NCI-H146 treated with DMSO at 0.1 percent for 48 hours (cell line): ENCODE measurements around the gene PIAS3.

Experiments used
- DNase-seq: peaks from one replicate; lab custom pipeline; 2025; ENCODE audit not compliant: unreplicated experiment; lab: John Stamatoyannopoulos, UW

Gene PIAS3

DNA sequence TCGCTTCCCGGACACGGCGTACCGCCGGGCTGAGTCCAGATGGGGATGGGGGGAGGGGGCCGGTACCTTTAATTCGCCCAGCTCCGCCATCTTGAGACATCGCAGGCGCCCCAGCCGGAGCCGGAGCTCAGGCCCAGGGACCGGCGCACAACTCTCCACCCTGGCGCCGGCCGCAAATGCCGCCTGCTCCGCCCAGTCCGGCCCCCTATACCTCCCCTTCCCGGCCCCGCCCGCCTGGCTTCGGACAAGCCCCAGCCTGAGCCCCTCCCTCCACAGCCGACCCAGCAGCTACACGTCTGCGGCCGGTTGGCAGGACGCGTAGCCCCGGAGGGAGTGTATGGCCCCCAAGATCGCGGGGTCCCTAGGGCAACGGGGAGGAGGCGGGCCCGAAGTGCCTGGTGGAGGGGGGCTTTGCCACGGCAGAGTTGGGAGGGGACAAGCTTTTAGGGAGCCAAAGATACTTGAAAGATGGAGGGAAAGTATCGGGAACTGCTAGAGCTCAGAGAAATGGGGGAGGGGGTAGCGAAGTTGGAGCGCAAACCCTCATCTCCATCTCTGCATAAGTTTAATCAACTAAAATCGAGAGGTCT lies at the start of gene PIAS3:
Gene PIAS3, minus strand, starts transcription at position 181 of the 590 bp plus-strand sequence. Its CDS starts 91 bp downstream, at position 90.
- peak; percentile 77 for DNase-seq

DNA sequence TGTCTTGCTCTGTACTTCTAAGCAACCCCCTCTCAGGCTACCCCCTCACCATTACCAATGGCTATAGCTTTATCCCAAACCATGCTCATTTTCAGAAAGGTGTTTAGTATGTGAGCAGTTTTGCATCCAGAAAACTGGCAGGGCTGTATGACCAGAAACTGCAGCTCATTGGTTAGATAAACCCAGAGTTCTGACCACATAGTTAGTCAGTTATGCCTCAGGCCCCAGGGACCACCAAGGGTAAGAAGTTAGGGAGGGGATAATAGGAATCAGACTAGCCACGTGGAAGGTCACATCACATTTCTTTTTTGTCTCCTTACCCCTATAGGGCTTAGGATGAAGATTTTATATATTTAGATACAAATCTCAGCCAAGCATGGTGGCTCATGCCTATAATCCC lies 49.8 kb upstream of the PIAS3 start:
- DNase-seq, result no peak

DNA sequence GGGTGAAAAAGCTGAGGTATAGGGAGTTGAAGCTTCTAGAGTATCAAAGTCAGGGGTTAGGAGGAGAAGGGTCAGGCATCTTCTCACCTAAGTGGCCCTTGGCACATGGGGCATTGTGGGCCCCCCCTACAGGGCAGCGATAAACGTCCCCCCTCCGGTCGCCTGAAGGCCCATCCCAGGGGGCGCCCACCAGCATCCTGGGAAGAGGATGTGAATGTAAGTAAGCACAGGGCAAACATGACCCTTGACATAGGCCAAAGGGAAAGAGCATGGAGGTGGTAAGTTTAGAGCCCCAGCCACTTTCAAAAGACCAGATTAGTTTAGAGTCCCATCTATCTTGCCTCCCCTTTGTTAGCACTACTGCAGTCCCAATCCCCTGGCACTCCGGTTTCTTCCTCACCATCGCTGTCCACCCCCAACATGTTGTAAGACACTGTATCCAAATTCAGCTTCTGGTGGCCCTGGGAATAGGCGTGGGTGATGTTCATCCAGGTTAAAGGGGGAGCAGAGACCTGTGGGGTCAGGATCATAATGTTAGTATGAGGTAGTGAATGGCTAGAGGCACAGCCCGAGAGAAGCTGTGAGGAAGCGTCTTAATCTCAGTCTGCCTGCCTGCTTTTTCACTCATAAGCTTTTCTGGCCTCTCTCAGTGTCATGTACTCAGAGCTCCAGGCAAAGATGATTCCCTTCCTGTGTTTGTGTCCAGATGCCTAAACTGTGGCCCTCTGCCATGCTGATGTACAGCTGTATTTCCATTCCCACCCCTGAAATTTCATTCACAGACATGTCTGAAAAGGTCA lies 48.3 kb upstream of the PIAS3 start:
- no peak for DNase-seq

DNA sequence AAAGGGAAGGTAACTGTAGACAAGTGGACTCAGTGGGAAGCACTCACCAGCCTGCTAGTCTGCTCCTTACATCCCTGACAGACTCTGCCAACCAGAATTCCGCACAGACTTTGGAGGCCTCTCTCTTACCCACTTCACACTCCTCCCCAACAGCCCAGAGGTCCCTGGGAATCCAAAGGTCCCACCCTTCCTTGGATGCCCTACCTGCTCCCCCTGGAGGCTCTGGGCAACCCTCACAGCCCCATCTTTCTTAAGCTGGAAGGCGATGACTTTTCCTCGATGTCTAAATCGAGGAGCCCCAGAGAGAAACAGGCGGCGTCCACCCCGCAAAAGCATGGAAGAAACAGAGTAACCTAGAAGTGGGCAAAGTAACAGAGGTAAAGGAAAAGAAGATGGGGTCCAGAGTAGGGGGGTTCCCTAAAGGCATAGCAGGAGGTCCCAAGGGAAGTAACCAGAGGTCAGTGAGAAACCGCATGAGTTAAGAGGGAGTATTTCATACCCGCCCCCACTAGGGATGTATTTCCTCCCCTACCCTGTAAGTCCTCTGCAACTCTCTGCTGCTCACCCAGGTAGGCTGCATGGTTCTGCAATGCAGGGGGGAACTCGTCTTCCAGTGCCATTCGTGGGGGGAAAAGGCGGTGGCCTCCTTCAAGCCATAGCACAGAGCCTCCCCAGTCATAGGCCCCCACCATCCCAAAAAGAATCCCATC lies 42.6 kb upstream of the PIAS3 start:
- DNase-seq, result no peak

DNA sequence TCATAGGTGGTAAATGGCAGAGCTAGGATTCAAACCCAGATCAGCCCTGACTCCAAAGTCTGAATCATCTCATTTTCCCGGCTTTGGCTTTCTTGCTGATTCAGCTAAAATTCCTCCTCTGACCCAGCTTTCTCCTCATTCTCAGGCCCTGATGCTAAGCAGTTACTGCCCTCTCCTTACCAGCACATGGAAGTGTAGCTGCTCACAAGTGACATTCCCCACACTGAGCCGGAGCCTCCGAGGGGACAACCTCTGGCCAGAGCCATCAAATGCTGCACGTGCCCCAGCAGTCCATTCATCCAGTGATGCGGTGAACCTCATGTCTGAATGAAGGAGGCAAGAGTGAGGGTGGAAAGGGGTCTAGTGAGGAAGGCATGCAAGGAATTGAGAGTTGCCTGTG lies 39.9 kb upstream of the PIAS3 start:
- DNase-seq, result no peak

DNA sequence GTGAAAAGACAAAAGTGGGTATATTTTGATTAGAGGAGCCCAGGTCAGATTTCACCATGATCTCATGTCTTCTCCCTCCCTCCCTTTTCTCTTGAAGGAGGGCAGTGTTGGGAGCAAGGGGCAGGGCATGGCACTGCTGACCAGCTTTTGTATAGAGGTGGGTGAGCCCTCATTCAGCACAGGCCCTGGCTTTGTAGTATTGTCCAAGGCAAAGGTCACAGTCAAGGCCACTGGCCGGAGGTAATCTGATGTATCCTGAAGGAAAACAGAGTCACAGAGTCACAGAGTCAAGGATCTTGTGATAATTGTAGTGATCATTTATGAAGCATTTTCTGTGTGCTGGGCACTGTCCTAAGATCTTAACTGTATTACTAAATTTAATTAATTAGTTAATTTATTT lies 39.1 kb upstream of the PIAS3 start:
- DNase-seq, result no peak

DNA sequence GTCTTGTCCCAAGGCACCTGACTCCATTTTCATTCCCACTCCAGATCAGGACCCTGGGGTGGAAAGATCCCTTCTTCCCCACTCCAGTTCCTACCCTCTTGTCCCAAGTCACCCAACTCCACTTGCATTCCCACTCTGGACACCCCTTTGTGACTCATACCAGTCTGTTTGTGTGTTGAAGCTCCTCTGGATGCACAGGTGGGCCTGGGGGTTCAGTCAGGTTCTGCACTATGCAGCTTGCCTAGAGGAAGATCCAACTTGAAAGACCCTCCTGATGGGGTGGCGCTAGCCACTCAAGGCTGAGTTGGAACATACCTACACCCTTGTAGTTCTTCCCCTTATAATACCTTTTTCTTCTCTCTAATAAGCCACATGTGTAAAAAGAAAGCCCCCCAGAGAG lies 36.6 kb upstream of the PIAS3 start:
- no peak for DNase-seq

DNA sequence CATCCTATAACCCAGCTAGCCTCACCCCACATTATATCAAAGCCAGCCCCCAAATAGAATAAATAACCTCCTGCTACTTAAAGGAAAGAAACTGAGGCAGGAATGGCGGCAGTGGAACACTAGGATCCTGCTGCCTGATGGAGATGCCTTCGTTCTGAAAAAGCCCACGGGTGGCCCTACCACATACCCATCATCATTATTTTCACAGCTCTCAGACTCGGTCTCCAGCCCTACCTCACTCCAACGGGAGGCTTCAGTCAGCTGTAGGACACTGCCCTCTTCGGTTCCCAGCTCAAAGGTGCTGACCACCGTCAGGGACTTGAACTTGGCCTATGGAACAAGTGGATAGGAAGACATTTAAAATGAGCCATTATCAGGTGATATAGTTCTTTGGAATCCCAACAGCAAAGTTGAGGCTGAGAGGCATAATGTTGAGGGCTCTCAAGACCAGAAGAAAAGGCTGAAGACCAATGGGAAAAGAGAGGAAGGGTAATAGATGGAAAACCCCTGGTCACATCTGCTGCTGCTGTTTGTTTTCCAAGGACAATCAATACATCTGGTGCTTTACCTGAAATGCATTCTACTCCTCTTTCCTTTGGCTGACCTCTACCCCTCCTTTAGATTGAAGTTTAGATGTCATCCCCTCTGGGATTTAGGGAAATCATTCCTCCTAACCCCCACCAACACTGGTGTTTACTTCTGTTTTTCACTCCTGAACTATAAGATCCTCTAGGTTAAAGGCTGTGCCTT lies 34.6 kb upstream of the PIAS3 start:
- DNase-seq, result no peak

DNA sequence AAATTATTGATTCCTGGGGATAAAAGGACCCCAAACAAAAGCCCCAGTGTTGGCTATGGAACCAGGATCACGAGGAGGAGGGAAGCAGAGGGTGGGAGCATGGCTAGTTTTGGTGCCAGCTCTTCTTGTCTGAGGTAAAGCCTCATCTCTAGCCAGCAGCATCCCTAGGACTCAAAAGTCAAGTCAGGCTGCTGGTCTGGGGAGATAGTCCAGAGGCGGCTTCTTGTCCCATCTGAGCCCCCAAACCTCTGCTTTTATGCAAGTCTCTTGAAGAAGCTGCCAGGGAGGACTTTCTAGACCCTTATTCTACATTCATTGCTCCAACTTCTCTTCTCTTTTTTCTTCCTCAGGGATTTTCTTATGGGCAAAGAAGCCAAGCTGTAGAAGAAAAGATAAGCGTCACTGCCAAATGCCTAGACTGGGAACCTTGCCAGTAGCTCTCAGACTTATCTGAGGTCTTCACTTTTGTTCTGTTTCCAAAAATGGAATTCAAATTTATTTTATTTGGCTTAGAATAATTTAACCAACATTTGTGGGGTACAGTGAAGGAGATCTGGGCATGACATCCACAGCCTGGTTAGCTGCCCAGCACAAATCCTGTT lies 33.7 kb upstream of the PIAS3 start:
- DNase-seq, result no peak

DNA sequence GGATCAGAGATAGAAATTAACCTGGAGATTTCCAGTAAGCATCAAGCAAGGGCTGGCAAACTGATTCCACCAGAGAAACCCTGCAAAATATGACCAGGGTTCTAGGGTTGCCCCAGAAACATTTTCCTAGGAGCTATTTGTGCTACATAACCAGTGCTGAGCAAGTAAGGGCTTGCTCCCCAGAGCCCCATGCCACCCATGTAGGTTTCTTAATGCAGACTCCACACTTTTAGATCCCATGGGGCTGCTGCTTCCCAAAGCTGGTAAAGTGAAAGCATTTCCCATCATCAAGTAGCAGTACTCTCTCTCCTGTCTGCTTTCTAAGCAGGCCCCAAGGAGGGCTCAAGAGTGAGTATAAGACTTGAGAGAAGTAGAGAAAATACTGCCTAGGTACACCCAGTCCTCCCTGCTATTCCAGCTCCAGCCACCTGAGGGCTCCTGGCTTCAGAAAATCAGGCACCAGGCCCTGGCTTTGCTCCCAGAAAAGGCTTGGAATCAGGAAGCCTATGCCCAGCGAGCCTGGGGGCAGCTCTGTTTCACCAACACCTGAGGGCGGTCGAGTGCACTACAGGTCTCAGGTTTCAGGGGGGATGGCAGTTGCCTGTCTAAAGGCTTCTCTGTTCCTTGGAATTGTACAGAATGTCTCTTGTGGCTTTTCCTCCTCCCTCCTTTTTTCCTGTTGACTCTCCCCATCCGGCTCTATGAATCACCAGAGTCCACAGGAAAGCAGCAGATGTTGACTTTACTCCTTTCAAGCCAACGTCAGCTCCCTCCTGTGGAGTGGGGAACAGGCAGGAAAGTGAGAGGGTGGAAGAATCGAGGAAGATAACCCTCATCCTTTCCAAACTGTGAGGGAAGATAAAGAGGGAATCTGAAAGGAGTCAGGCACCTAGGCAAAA lies 33.0 kb upstream of the PIAS3 start:
- DNase-seq, result peak; percentile 98

DNA sequence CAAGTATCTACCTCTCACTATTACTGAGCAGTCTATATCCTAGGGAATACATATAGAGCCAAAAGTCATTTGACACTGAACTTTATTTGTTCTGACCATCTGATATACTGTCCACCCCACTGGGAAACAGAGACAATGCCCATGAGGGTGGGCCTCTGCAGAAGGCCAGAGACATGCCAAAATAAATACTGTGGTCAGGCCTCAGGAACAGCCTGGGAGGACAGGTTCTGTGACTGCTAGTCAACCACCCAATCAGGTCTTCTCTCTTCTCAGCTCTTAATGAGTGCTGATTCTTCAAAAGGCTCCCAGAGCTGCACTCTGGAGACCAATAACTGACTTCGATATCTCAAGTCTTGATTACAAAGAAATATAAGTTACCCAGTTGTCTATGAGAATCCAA lies 32.3 kb upstream of the PIAS3 start:
- peak; percentile 54 for DNase-seq

DNA sequence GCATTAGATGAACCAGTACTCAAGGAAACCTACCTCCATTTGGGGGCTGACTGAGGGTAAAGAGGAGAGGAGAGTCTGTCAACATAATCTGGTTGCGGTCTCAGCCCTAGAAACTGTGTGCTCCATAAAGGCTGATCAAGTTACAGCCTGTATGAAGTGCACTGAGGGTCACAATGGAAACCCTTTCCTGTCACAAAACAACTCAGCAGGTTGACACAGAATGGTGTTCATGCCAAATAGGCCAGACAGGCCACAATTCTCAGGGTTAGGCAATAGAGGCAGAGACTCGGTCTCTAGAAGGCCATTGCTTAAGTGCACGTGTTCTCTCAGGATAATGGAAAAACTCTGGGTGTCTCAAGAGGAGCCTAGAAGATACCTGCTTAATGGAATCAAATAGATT lies 30.8 kb upstream of the PIAS3 start:
- peak; percentile 43 for DNase-seq

DNA sequence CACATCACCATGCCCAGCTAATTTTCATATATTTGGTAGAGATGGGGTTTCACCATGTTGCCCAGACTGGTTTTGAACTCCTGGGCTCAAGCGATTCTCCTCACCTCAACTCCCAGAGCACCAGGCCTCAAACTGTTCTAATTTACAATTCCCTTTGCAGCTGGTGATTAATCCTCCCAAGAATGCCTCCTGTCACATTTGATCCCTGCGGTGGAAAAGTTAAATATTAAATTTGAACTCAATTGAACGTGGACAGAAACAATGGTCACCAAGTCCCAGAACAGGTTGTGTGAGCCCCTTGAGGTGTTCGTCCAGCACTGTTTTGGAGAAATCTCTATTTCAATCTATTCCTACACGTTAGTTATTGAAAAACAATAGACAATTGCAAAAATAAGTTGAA lies 28.8 kb upstream of the PIAS3 start:
- no peak for DNase-seq

DNA sequence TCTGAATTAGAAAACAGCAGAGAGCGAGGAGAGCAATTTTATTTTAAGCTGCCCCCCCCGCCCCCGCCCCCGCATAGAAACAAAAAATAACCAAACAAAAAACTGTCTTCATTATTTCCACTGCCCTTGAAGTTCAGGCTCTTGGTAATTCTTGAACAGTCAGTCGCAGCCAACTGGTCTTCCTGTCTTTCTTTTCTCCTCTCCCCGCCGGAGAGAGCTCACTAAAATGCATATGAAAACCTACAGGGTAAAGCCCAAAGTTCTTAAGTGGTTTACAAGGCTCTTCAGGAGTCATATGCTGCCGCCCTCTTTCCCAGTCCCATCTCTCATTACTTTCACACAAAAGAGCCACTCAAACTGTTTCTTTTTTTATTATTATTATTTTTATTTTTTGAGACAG lies 27.9 kb upstream of the PIAS3 start:
- no peak for DNase-seq

DNA sequence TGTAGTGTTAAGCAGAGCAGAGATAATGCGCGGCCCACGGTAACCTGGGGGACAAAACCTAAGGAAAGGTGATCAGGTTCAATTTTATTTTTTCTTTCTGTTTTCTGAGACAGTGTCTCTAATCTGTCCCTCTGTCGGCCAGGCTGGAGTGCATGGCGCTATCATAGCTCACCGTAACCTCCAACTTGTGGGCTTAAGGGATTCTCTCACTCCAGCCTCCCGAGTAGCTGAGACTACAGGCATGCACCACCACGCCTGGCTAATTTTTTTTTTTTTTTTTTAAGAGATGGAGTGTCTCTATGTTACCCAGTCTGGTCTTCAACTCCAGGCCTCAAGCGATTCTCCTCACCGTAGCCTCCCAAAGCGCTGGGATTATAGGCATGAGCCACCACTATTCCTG lies 27.5 kb upstream of the PIAS3 start:
- DNase-seq, result no peak

DNA sequence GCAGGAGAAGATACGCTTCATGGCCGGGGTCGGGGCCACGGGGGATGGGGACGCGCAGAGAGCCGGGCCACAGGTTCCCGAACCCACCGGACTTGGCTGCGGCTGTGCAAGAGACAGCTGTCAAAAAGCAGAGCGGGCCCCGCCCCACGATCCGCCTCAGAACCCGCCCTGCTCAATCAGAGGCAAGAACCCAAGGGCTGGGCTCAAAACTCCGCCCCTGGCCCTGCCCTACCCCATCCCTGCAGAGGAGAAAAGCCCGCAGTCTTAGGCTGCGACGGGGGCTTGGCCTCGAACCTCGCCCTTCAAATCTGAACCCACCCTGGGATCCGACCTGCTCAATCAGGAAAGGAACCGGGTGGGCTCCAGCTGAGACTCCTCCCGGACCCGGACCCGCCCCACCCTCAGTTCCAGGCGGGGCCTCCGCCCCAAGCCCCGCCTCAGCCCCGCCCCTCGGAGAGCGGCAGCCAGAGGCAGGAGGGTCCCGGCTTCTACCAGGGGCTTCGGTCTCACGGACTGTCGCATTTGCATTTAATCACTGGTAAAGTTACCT lies 26.9 kb upstream of the PIAS3 start, which contains the start of gene ANKRD35:
Gene ANKRD35, minus strand, starts transcription at position 129 of the 550 bp plus-strand sequence. Its CDS starts 108 bp downstream, at position 21.
- DNase-seq, result peak; percentile 73

DNA sequence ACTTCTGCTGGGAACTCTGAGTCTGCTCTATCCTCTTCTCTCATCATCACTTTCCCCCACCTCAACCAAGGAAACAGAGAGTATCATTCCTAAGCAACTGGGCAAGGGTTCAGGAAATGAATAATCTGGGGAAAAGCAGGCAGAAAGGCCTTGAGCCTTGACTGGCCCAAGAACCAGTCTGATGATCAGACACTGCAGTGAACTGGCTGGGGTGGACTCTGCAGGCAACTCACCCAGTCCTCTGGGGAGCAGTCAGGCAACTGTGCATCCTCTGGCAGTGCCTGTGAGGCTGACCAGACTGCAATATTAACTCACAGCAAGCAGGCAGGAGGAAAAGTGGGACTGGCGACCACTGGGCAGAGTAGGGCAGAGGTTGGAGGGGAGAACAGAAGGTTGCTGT lies 25.8 kb upstream of the PIAS3 start:
- no peak for DNase-seq

DNA sequence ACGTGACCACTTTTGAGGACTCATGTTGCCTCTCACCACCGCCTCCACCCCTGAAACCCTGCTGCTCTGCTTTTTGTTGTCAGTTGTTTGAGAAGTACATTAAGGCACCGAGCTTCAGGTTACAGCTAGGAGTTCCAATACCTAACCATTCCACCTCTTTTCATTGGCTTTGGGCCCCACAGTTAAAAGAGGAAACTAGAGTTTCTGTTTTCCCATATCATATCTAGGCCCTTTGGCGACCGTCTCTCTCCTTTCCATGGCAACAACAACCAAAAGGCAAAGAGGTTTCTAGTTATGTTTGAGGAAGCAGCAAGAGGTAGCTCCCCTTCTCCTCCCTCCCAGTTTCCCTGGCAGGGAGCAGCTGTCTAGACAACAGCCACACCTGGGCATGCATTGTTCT lies 20.9 kb upstream of the PIAS3 start:
- DNase-seq, result peak; percentile 98

DNA sequence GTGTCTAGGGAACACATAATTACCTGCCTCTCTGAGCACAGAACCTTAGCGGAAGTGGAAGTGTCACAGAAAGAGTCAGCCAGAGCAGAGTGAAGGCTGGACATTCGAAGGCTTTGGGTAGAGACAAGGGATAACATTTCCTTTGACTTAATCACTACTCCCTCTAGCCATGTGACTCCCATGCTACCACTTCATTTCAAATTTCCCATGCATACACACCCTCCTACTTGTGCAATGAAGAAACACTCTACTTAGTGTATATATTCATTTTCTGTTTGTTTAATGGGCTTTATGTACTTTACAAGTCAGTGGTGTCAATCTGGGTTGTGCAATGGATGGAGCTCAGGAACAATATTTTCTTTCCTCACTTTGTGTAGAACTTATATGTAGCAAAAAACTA lies 19.8 kb upstream of the PIAS3 start:
- no peak for DNase-seq
